ENCODE data around the gene EMC6.

GRCh38 chr17:3690094-3690715 lies 21.6 kb downstream of the EMC6 start:
- TF ChIP-seq POLR2AphosphoS5 (IDR thresholded peaks at IDR 0.05; ENCODE audit: borderline replicate concordance, low read depth, low read length) = no peak
- TF ChIP-seq EZH2 (IDR thresholded peaks at IDR 0.05) = no peak
